BJ (cell line): Measurements from ENCODE around the gene MBTPS1. TPM values are rescaled to one million over a fixed set of nuclear protein-coding genes. Genes with fewer than 3 reads are reported as not detected.

ENCODE experiments used
- CTCF ChIA-PET: fragments of 350-600 bp; formaldehyde crosslinking; extraction: SDS; loops from one replicate; lab custom pipeline; 2021; ENCODE audit warnings: antibody characterized with exemption, inconsistent platforms; lab: Yijun Ruan, JAX
- POLR2A ChIA-PET: fragments of 300-600 bp; sonication (Branson Sonifier 250); formaldehyde crosslinking; extraction: SDS; loops from one replicate; lab custom pipeline; 2021; ENCODE audit warnings: antibody characterized with exemption; lab: Charles Lee
- DNase-seq: peaks from one replicate; pipeline ENCODE4 v3.0.0-alpha.2; 2011; ENCODE audit warnings: low read depth
- H3K27me3 ChIP-seq: 2 replicates; pipeline ENCODE4 v1.6.0; 2011; ENCODE audit warnings: low read length; ENCODE audit not compliant: control insufficient read depth, insufficient read depth
- H3K36me3 ChIP-seq: 2 replicates; pipeline ENCODE4 v1.5.1; 2011; ENCODE audit warnings: low read length; ENCODE audit not compliant: control insufficient read depth, insufficient read depth
- H3K4me3 ChIP-seq: 2 replicates; pipeline ENCODE4 v1.5.1; 2011; ENCODE audit warnings: low read depth, mild to moderate bottlenecking, control low read depth, low read length
- CTCF ChIP-seq: IDR thresholded peaks from 2 replicates; pipeline ENCODE4 v1.5.1; 2011; ENCODE audit warnings: low read depth, mild to moderate bottlenecking, control low read depth, inconsistent platforms, low read length, moderate library complexity; ENCODE audit not compliant: insufficient read depth
- polyA plus RNA-seq: library from polyadenylated mRNA; depleted of rRNA; stranded (reverse); fragments of >200 nt; gene quantifications from 2 replicates; pipeline ENCODE4 v1.2.3, GENCODE V29; 2011

Gene MBTPS1
- polyA plus RNA-seq, 1 experiment, result 72.6 TPM

DNA sequence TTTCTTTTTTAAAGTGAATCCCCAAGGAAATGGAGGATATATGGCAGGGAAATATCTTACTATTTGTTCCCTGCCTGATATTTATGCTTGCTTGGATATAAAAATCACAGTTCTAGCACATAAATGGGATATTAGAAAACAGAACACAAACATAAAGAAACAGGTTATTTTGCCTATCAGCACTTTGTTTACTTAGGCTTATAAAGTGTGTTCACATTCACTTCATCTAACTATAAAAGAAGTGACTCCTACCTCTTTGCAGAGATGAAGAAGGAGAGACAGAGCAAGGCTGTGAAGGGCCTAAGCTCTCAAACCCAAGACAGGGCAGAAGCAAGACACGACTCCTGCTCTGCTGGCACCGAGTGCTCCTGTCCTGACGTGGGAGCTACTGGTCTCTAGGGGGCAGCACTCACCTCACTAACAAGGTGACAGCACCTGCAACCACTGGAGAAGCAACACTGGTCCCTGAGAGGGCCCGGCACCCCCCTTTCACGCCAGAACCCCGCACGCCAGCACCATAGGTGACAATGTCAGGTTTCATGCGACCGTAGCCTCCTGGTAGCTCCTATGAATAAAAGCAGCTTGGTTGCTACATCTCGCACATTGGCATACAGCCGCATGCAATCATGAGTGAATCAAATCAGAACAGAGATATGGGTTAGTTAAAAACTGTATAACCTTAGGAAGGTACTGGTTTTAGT, 32.0 kb downstream of the MBTPS1 start:
- POLR2A ChIA-PET, result no interaction called here
- no peak for DNase-seq
- CTCF ChIA-PET, result interaction anchor here (0.7 to 5.4 kb wide), 21 partner anchors 9 to 398 kb away, joined by 3 to 60 read pairs (median 4); partner anchors contain the start of genes DNAAF1, HSDL1, MBTPS1 and TAF1C
- Histone ChIP-seq H3K4me3 (no peak overlapping the region), H3K36me3 (peaks cover 25% of the 10 kb centered on the region), H3K27me3 (no peaks in the 10 kb centered on the region)
- TF ChIP-seq CTCF, result peak; percentile 83

DNA sequence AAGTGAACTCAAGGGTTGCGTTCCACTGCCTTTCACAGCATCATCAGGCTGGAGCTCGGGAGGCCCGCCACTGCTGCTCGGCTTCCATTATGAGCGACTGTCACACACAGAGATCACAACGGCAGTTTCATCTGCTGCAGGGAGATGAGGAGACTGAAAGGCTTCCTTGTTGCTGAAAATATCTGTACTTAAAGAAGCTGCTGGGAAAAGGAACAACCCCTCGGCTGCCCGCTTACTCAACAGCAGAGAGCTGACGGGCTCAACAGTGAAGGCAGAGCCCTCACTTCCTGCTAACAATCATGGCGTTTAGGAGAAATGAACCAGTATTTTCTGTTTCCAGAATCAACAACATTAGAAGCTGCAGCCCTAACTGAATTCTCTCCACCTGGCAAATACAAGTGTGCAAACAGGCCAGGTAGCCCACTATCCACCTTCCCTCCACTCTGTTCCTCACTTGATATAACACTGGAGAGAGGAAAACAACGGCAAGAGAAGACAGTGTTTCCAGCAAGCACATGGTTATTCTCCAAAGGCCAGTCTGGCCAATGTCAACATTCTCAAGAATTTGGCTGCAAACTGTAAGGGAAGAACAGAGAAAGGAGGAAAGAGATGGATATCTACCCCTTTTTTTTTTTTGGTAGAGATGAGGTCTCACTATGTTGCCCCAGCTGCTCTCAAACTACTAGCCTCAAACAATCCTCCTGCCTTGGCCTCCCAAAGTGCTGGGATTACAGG, 33.7 kb downstream of the MBTPS1 start:
- ChIA-PET CTCF (interaction anchor here (1.4 to 5.4 kb wide), 3 partner anchors 16 to 104 kb away, joined by 3 to 60 read pairs (median 11); partner anchors contain the start of gene TAF1C), POLR2A (no interaction called here)
- DNase-seq, result no peak
- no peaks in the 10 kb centered on the region for H3K27me3 ChIP-seq
- peaks cover 21% of the 10 kb centered on the region for H3K36me3 ChIP-seq
- TF ChIP-seq CTCF, result no peak
- no peak overlapping the region for H3K4me3 ChIP-seq

DNA sequence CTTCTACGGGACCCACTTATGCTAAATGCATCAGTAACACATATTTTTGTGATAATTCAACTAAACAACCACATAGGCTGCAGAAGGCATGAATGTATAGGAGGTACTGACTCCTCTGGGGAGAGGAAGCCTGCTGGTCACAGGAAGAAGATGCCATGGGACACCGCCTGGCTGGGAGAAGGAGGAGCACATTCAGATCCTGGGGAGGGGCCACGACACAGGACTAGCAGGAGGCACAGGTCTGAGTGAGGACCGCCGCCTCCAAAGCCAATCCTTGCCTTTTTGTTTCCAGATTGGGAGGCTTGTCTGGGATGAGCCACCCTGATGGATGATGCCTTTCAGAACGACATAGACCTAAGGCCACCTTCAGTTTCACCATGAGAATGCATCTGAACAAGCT, 34.6 kb downstream of the MBTPS1 start:
- H3K36me3 ChIP-seq, result peaks cover 18% of the 10 kb centered on the region
- ChIA-PET POLR2A (no interaction called here), CTCF (interaction anchor here (3.4 kb wide), 1 partner anchor 16 kb away, joined by 11 read pairs; no protein-coding TSS in a partner anchor)
- TF ChIP-seq CTCF, result no peak
- no peaks in the 10 kb centered on the region for H3K27me3 ChIP-seq
- no peak for DNase-seq
- no peak overlapping the region for H3K4me3 ChIP-seq

GRCh38 chr16:84081446-84081989, 35.2 kb downstream of the MBTPS1 start:
- ChIA-PET POLR2A (no interaction called here), CTCF (interaction anchor here (1.3 to 3.4 kb wide), 2 partner anchors 15 to 105 kb away, joined by 5 to 11 read pairs; partner anchors contain the start of gene TAF1C)
- Histone ChIP-seq H3K36me3 (peaks cover 15% of the 10 kb centered on the region), H3K27me3 (no peaks in the 10 kb centered on the region), H3K4me3 (no peak overlapping the region)
- no peak for DNase-seq
- TF ChIP-seq CTCF, result no peak

DNA sequence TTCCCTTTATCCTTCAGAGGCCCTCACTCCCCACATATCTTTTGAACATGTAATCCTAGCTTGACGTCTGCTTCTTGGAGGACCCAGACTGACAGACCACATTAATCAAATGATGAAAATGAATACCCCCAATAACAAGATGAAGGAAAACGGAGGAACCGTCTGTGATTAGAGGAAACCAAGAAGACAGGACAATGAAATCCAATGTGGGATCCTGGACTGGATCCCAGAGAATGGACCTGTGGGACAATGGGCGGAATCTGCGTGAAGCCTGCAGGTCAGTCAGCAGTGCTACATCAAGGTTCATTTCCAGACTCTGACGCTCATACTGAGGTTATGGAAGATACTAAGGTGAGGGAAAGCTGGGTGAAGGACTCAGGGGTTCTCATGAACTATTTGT, 35.9 kb downstream of the MBTPS1 start:
- Histone ChIP-seq H3K4me3 (no peak overlapping the region), H3K36me3 (peaks cover 11% of the 10 kb centered on the region), H3K27me3 (no peaks in the 10 kb centered on the region)
- DNase-seq, result no peak
- no peak for TF ChIP-seq CTCF
- ChIA-PET POLR2A (no interaction called here), CTCF (interaction anchor here (0.8 to 3.4 kb wide), 4 partner anchors 14 to 106 kb away, joined by 3 to 11 read pairs (median 6); partner anchors contain the start of gene TAF1C)
